Natural killer cell treated with Interleukin-12 subunit alpha and Interleukin-12 subunit beta and Interleukin-15 and Interleukin-18, amount 100 ng/mL, for 72 hours (primary cell): ENCODE measurements around the gene RPL38. TPM values are rescaled to one million over a fixed set of nuclear protein-coding genes. Genes with fewer than 3 reads are reported as not detected.

Experiments
- ATAC-seq, 2 donors: fragments of 150-1000 bp; cut with Tn5 transposase in 1 of 2; sonication (Bioruptor Pico), chemical (Tn5 transposase) in 1 of 2; 2 replicates each; pipeline ENCODE4 v1.10.0; 2021
- DNase-seq: peaks from one replicate; pipeline ENCODE4 v3.0.0; 2022; ENCODE audit warnings: low spot score
- H3K27ac Mint-ChIP-seq, 2 donors: 1 replicate in 1 of 2; 2 replicates in 1 of 2; pipeline ENCODE4 v1.8.0; 2022; ENCODE audit warnings: mixed read lengths in 2 of 2, mild to moderate bottlenecking in 1 of 2, moderate library complexity in 1 of 2
- H3K27me3 Mint-ChIP-seq, 2 donors: 1 replicate in 1 of 2; 2 replicates in 1 of 2; pipeline ENCODE4 v1.8.0; 2022; ENCODE audit warnings: mixed read lengths in 2 of 2
- H3K36me3 Mint-ChIP-seq: one replicate; pipeline ENCODE4 v1.8.0; 2022; ENCODE audit warnings: mixed read lengths
- H3K4me1 Mint-ChIP-seq, 2 donors: 1 replicate in 1 of 2; 2 replicates in 1 of 2; pipeline ENCODE4 v1.8.0; 2022; ENCODE audit warnings: low read depth in 2 of 2, mixed read lengths in 2 of 2, mild to moderate bottlenecking in 1 of 2
- H3K4me3 Mint-ChIP-seq: one replicate; pipeline ENCODE4 v1.8.0; 2022; ENCODE audit warnings: mixed read lengths
- H3K9me3 Mint-ChIP-seq: 2 replicates; pipeline ENCODE4 v1.8.0; 2022; ENCODE audit warnings: mixed read lengths
- total RNA-seq, 2 donors: library from RNA; stranded (reverse); gene quantifications; one replicate each; pipeline ENCODE4 v1.2.3, GENCODE V29; 2022

Gene RPL38
- total RNA-seq: 100 to 1,000 TPM; 593 to 982 TPM

GRCh38 chr17:74203439-74204240, at the start of gene RPL38:
TSS of gene RPL38 (plus strand) at chr17:74203678. CDS start at chr17:74203956, 278 bp downstream.
- H3K27ac Mint-ChIP-seq: peak within 1 kb of the TSS; percentile 98 to 99
- H3K36me3 Mint-ChIP-seq: peaks cover 7% of the 10 kb centered on the region
- H3K4me3 Mint-ChIP-seq: peak within 1 kb of the TSS; percentile 98
- DNase-seq (peak; percentile 94), ATAC-seq (peak; percentile 91 to 93)
- peaks cover 36 to 38% of the 10 kb centered on the region in 2 donors for H3K4me1 Mint-ChIP-seq
- H3K9me3 Mint-ChIP-seq: no peaks in the 10 kb centered on the region
- peaks cover 0 to 12% of the 10 kb centered on the region in 2 donors for H3K27me3 Mint-ChIP-seq

- no peak for DNase-seq
- no peak overlapping the region for H3K4me3 Mint-ChIP-seq
- H3K36me3 Mint-ChIP-seq: no peaks in the 10 kb centered on the region
- peaks cover 9 to 19% of the 10 kb centered on the region in 2 donors for H3K27me3 Mint-ChIP-seq
- no peaks in the 10 kb centered on the region for H3K9me3 Mint-ChIP-seq
- no peak for ATAC-seq
- no peaks in the 10 kb centered on the region for H3K4me1 Mint-ChIP-seq
- H3K27ac Mint-ChIP-seq: no peak overlapping the region
Measured at GRCh38 chr17:74153821-74154430, 49.6 kb upstream of the RPL38 start.

- no peaks in the 10 kb centered on the region for H3K4me1 Mint-ChIP-seq
- no peak for ATAC-seq
- DNase-seq: no peak
- H3K36me3 Mint-ChIP-seq: no peaks in the 10 kb centered on the region
- no peak overlapping the region for H3K27ac Mint-ChIP-seq
- no peak overlapping the region for H3K4me3 Mint-ChIP-seq
- H3K9me3 Mint-ChIP-seq: no peaks in the 10 kb centered on the region
- peaks cover 8 to 14% of the 10 kb centered on the region in 2 donors for H3K27me3 Mint-ChIP-seq
Measured at GRCh38 chr17:74156878-74157277, 46.6 kb upstream of the RPL38 start.

GRCh38 chr17:74157366-74157765, 46.1 kb upstream of the RPL38 start:
- no peak for ATAC-seq
- DNase-seq: no peak
- H3K27ac Mint-ChIP-seq: no peak overlapping the region
- no peaks in the 10 kb centered on the region for H3K36me3 Mint-ChIP-seq
- H3K4me3 Mint-ChIP-seq: no peak overlapping the region
- no peaks in the 10 kb centered on the region for H3K4me1 Mint-ChIP-seq
- H3K27me3 Mint-ChIP-seq: peaks cover 8 to 14% of the 10 kb centered on the region in 2 donors
- no peaks in the 10 kb centered on the region for H3K9me3 Mint-ChIP-seq

- ATAC-seq (no peak), DNase-seq (no peak)
- H3K27ac Mint-ChIP-seq: no peak overlapping the region
- no peaks in the 10 kb centered on the region for H3K4me1 Mint-ChIP-seq
- H3K36me3 Mint-ChIP-seq: no peaks in the 10 kb centered on the region
- H3K4me3 Mint-ChIP-seq: no peak overlapping the region
- peaks cover 8 to 14% of the 10 kb centered on the region in 2 donors for H3K27me3 Mint-ChIP-seq
- no peaks in the 10 kb centered on the region for H3K9me3 Mint-ChIP-seq
Measured at GRCh38 chr17:74158761-74159160, 44.7 kb upstream of the RPL38 start.

GRCh38 chr17:74159226-74159840, 44.1 kb upstream of the RPL38 start:
- Mint-ChIP-seq H3K4me3 (no peak overlapping the region), H3K36me3 (no peaks in the 10 kb centered on the region), H3K9me3 (no peaks in the 10 kb centered on the region), H3K27me3 (peaks cover 6 to 12% of the 10 kb centered on the region in 2 donors), H3K4me1 (no peaks in the 10 kb centered on the region), H3K27ac (no peak overlapping the region)
- ATAC-seq (no peak), DNase-seq (no peak)

- Mint-ChIP-seq H3K4me1 (no peaks in the 10 kb centered on the region), H3K9me3 (no peaks in the 10 kb centered on the region), H3K27me3 (peaks cover 0 to 6% of the 10 kb centered on the region in 2 donors), H3K27ac (no peak overlapping the region), H3K36me3 (no peaks in the 10 kb centered on the region), H3K4me3 (no peak overlapping the region)
- peak in 1 of 2 donors; percentile 43 for ATAC-seq
- DNase-seq: no peak
Measured at GRCh38 chr17:74160656-74161502, 42.6 kb upstream of the RPL38 start.

GRCh38 chr17:74161503-74161875, 42.0 kb upstream of the RPL38 start:
- Mint-ChIP-seq H3K36me3 (no peaks in the 10 kb centered on the region), H3K4me1 (no peaks in the 10 kb centered on the region), H3K27me3 (peaks cover 2 to 8% of the 10 kb centered on the region in 2 donors), H3K9me3 (no peaks in the 10 kb centered on the region), H3K4me3 (no peak overlapping the region), H3K27ac (no peak overlapping the region)
- DNase-seq (no peak), ATAC-seq (no peak)

- Mint-ChIP-seq H3K27ac (no peak overlapping the region), H3K27me3 (peaks cover 18 to 20% of the 10 kb centered on the region in 2 donors), H3K4me3 (no peak overlapping the region), H3K4me1 (no peaks in the 10 kb centered on the region), H3K36me3 (no peaks in the 10 kb centered on the region), H3K9me3 (no peaks in the 10 kb centered on the region)
- DNase-seq (no peak), ATAC-seq (no peak)
Measured at GRCh38 chr17:74163271-74163821, 40.1 kb upstream of the RPL38 start.

GRCh38 chr17:74163836-74164235, 39.6 kb upstream of the RPL38 start:
- Mint-ChIP-seq H3K27ac (no peak overlapping the region), H3K27me3 (peaks cover 18 to 20% of the 10 kb centered on the region in 2 donors), H3K4me3 (no peak overlapping the region), H3K9me3 (no peaks in the 10 kb centered on the region), H3K4me1 (no peaks in the 10 kb centered on the region), H3K36me3 (no peaks in the 10 kb centered on the region)
- ATAC-seq: no peak
- no peak for DNase-seq

- DNase-seq (no peak), ATAC-seq (no peak)
- H3K9me3 Mint-ChIP-seq: no peaks in the 10 kb centered on the region
- peaks cover 20% of the 10 kb centered on the region in 2 donors for H3K27me3 Mint-ChIP-seq
- H3K36me3 Mint-ChIP-seq: no peaks in the 10 kb centered on the region
- no peaks in the 10 kb centered on the region for H3K4me1 Mint-ChIP-seq
- no peak overlapping the region for H3K27ac Mint-ChIP-seq
- no peak overlapping the region for H3K4me3 Mint-ChIP-seq
Measured at GRCh38 chr17:74164446-74165045, 38.9 kb upstream of the RPL38 start.

GRCh38 chr17:74165797-74166365, 37.6 kb upstream of the RPL38 start:
- Mint-ChIP-seq H3K27me3 (peaks cover 18 to 26% of the 10 kb centered on the region in 2 donors), H3K4me3 (no peak overlapping the region), H3K4me1 (no peaks in the 10 kb centered on the region), H3K27ac (no peak overlapping the region), H3K9me3 (no peaks in the 10 kb centered on the region), H3K36me3 (no peaks in the 10 kb centered on the region)
- DNase-seq (no peak), ATAC-seq (no peak)

- no peak for DNase-seq
- Mint-ChIP-seq H3K36me3 (no peaks in the 10 kb centered on the region), H3K4me3 (no peak overlapping the region), H3K9me3 (no peaks in the 10 kb centered on the region), H3K27ac (no peak overlapping the region), H3K4me1 (no peaks in the 10 kb centered on the region), H3K27me3 (peaks cover 37 to 47% of the 10 kb centered on the region in 2 donors)
- ATAC-seq: no peak
Measured at GRCh38 chr17:74170924-74171323, 32.6 kb upstream of the RPL38 start.
